Medulla oblongata (tissue), 1 donor: ENCODE data around the gene COX15.
A peak's percentile ranks its signal among the peaks of the same experiment; 100 is the strongest.
"Not testable (repeated sequence)": the region's sequence is repeated elsewhere in the genome, so short reads cannot be mapped to it uniquely, and the experiment has no call there.

ENCODE experiments used
- DNase-seq: peaks from one replicate; pipeline ENCODE4 v3.0.0-alpha.2; 2015; ENCODE audit errors: extremely low spot score

COX15 gene

DNA sequence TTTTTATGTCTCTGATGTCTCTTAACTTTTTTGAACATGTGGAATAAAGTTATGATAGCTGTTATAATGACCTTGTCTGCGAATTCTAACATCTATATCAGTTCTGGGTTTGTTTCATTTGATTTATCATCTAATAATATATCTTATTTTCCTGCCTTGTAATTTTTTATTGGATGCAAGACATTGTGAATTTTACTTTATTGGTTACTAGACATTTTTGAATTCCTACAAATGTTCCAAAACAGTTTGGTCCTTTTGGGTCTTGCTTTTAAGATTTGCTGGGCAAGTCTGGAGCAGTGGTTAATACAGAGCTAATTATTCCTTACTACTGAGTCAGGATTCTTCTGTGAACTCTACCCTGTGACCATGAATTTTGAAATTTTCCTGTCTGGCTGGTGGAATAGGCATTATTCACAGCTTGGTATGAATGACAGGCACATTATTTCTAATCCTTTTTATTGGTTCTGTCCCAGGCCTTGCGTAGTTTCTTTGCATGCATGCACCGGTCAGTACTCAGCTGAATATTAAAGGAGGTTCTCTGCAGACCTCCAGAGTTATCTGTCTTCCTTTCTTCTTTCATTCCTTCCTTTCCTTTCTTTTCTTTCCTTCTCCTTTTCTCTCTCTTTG lies 9.1 kb upstream of the COX15 start:
- DNase-seq: no peak

GRCh38 chr10:99740260-99740659 lies 8.3 kb upstream of the COX15 start:
- no peak for DNase-seq

DNA sequence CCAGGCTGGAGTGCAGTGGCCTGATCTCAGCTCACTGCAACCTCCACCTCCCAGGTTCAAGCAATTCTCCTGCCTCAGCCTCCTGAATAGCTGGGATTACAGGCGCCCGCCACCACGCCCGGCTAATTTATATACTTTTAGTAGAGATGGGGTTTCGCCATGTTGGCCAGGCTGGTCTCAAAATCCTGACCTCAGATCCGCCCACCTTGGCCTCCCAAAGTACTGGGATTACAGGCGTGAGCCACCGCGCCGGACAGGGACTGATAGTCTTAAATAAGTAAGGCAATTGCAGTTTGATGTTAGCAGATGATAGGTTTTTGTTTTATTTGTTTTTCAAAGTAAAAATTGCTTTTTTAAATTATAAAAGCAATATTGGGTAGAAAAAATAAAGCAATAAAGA lies 2.2 kb upstream of the COX15 start:
- DNase-seq: not testable (repeated sequence)

GRCh38 chr10:99733366-99733765 lies 1.4 kb upstream of the COX15 start:
- no peak for DNase-seq

DNA sequence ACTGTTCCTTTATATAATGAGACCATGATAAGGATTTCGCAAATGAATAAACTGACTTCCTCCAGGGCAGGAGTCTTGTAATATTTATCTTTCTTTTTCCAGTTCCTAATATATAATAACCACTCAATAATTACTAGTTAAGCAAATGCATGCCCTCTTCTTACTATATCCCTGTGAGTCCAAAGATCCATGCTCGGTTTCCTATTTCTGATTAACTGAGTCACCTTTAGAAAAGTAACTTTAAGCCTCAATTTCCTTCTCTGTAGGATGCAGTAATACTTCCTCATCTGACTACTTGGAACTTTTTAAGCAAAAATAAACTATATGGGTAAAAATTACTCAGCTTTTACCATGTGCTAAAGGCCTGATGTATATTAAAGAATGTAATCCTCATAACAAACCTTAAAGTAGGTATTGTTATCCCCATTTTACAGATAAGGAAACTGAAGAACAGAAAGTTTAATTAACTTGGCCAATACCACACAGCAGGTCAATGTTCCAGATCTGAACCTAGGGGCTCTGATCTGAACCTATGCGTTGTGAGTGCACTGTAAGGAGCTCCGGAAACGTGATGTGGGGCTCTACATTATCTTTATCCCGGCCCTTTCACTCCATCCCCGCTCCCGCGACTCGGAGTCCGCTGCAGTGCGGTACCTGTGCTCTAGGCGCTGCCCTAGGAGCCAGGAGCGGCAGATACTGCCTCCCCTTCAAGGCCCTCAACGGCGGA lies 458 bp downstream of the COX15 start:
- no peak for DNase-seq

- no peak for DNase-seq
Observed at GRCh38 chr10:99730026-99730425, 1.9 kb downstream of the COX15 start.

- DNase-seq: no peak
Observed at GRCh38 chr10:99720387-99720786, 11.5 kb downstream of the COX15 start.

GRCh38 chr10:99714446-99714845 lies 17.5 kb downstream of the COX15 start:
- no peak for DNase-seq

- peak; percentile 61 for DNase-seq
Observed at GRCh38 chr10:99711129-99711719, 20.7 kb downstream of the COX15 start.

GRCh38 chr10:99709480-99710229 lies 22.3 kb downstream of the COX15 start:
- DNase-seq: no peak

DNA sequence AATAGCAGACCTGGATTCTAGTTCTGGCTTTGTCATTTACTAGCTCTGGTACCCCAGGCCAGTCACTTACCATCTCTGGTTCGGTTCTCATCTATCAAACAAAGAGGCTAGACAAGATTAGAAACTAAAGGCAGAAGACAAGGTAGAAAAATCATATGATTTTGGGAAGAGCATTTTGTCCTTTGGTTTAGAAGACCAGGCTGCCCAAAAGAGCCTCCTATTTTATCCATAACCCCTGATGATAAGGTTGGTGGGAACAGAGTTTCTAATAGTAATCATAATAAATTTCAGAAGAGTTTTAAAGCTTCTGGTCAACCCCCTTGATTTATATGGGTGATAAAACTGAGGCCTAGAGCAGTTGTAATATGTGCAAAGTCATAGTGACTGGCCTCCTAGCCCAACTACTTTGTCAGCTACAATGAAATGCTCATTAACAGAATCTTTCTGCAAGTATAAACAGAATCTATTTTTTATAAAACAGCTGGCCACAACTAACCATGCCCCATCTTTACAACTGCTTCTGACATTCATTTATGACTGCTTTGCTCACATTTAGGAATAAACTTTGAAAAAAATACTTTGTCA lies 23.4 kb downstream of the COX15 start:
- DNase-seq: no peak

DNA sequence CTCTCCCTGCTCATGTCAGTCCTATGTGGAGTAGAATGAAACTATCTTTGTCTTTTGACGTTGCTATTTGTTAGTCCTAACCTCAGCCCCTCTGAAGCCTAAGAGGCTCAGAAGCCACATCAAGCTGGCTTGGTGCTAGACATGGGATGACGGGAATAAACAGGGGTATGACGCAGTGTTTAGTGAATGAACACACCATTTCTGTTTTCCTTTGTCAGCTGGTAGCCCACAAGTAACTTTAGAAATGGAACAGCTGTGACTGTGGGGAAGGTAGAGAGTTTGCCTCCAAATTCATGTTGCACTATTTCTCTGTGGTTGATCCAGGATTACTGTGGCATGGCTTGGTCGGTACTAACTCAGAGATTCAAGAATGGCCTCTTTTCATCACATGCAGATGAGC lies 31.3 kb downstream of the COX15 start:
- no peak for DNase-seq

GRCh38 chr10:99698504-99699080 lies 33.3 kb downstream of the COX15 start:
- DNase-seq: no peak

GRCh38 chr10:99695761-99696160 lies 36.2 kb downstream of the COX15 start:
- DNase-seq: no peak

DNA sequence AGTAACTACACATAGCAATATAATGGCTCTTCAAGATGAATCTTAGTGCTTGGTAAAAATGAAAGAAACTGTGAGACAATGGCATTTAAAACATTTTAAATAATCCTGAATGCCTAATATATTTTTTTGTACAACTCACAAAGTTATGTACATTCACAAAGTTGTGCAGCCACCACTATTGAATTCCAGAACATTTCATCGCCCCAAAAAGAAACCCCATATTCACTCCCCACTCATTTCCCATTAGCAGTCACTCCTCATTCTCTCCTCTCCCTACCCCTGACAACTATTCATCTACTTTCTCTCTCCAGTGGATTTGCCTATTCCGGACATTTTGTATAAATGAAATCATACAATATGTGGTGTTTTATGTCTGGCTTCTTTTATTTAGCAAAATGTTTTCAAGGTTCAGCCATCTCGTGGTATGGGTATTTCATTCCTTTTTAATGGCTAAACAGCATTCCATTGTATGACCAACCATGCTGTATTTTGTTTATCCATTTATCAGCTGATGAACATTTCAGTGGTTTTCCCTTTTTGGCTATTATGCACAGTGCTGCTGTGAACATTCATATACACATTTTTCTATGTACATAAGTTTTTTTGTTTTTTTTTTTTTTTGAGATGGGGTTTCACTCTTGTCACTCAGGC lies 37.9 kb downstream of the COX15 start:
- no peak for DNase-seq

DNA sequence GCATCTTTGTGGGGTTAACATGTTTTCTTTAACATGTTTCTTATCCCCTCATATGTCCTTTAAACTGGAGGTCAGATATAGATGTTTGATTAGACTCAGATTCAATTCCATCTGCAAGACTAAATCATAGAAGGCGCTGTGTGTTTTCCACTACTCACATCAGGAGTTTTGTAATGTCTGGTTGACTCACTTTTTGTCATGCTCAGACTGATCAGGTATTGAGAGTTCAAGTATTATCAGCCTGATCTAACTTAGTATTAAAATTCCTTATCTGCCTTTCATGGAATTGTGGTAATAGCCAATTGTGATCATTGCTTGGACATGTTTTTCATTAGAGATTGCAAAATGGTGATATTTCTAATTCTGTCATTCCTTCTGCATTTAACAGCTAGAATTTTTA lies 42.5 kb downstream of the COX15 start:
- DNase-seq: no peak

DNA sequence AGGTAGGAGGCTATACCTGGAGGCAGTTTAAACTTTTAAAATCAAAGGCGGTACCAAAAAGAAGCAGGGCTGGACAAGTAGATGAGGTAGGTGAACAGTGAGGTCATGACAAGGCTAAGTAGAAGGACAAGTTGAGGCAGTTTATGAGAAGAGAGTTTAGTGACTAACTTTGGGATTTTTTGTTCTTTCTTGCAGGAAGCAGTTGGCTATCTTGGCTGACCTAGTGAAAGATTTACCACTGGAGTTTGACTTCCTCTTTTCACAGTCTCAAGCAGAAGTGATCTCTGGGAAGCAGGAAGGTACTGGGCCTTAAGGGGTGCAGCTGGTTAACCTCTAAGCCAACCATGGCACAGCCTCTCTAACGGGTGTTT lies 46.3 kb downstream of the COX15 start:
- peak; percentile 58 for DNase-seq

GRCh38 chr10:99682752-99683151 lies 49.2 kb downstream of the COX15 start:
- no peak for DNase-seq
